ENCODE measurements around the gene UMAD1.

The UMAD1 gene

GRCh38 chr7:7772397-7772821, 131.9 kb downstream of the UMAD1 start:
- FAIRE-seq (peak; percentile 82), DNase-seq (ENCODE audit: insufficient read length) (no peak)
- TF ChIP-seq POLR2A (IDR thresholded peaks at IDR 0.05; ENCODE audit: low read depth, low read length) (no peak), TAF1 (IDR thresholded peaks at IDR 0.05; ENCODE audit: borderline replicate concordance, low read depth, low read length) (no peak), POLR2AphosphoS5 (IDR thresholded peaks at IDR 0.05; ENCODE audit: low read depth, low read length) (no peak)

- FAIRE-seq: peak; percentile 91
- no peak for DNase-seq (ENCODE audit: insufficient read length)
- TF ChIP-seq TAF1 (IDR thresholded peaks at IDR 0.05; ENCODE audit: borderline replicate concordance, low read depth, low read length): no peak
- TF ChIP-seq POLR2A (IDR thresholded peaks at IDR 0.05; ENCODE audit: low read depth, low read length): no peak
- no peak for TF ChIP-seq POLR2AphosphoS5 (IDR thresholded peaks at IDR 0.05; ENCODE audit: low read depth, low read length)
These were observed 133.1 kb downstream of the UMAD1 start for GRCh38 chr7:7773334-7774309.

- DNase-seq (ENCODE audit: insufficient read length) (no peak), FAIRE-seq (no peak)
- TF ChIP-seq POLR2A (IDR thresholded peaks at IDR 0.05; ENCODE audit: low read depth, low read length): no peak
- no peak for TF ChIP-seq POLR2AphosphoS5 (IDR thresholded peaks at IDR 0.05; ENCODE audit: low read depth, low read length)
- TF ChIP-seq TAF1 (IDR thresholded peaks at IDR 0.05; ENCODE audit: borderline replicate concordance, low read depth, low read length): no peak
These were observed 139.3 kb downstream of the UMAD1 start for GRCh38 chr7:7779888-7780287.

- FAIRE-seq (no peak), DNase-seq (ENCODE audit: insufficient read length) (no peak)
- no peak for TF ChIP-seq TAF1 (IDR thresholded peaks at IDR 0.05; ENCODE audit: borderline replicate concordance, low read depth, low read length)
- no peak for TF ChIP-seq POLR2A (IDR thresholded peaks at IDR 0.05; ENCODE audit: low read depth, low read length)
- no peak for TF ChIP-seq POLR2AphosphoS5 (IDR thresholded peaks at IDR 0.05; ENCODE audit: low read depth, low read length)
These were observed 142.4 kb downstream of the UMAD1 start for GRCh38 chr7:7783001-7783400.

- TF ChIP-seq POLR2A (IDR thresholded peaks at IDR 0.05; ENCODE audit: low read depth, low read length) (no peak), POLR2AphosphoS5 (IDR thresholded peaks at IDR 0.05; ENCODE audit: low read depth, low read length) (no peak), TAF1 (IDR thresholded peaks at IDR 0.05; ENCODE audit: borderline replicate concordance, low read depth, low read length) (no peak)
- FAIRE-seq (no peak), DNase-seq (ENCODE audit: insufficient read length) (no peak)
These were observed 144.9 kb downstream of the UMAD1 start for GRCh38 chr7:7785344-7785973.

- TF ChIP-seq POLR2AphosphoS5 (IDR thresholded peaks at IDR 0.05; ENCODE audit: low read depth, low read length): no peak
- no peak for TF ChIP-seq TAF1 (IDR thresholded peaks at IDR 0.05; ENCODE audit: borderline replicate concordance, low read depth, low read length)
- no peak for TF ChIP-seq POLR2A (IDR thresholded peaks at IDR 0.05; ENCODE audit: low read depth, low read length)
- DNase-seq (ENCODE audit: insufficient read length) (no peak), FAIRE-seq (no peak)
These were observed 146.0 kb downstream of the UMAD1 start for GRCh38 chr7:7786595-7786994.

- FAIRE-seq (peak; percentile 57), DNase-seq (ENCODE audit: insufficient read length) (no peak)
- TF ChIP-seq TAF1 (IDR thresholded peaks at IDR 0.05; ENCODE audit: borderline replicate concordance, low read depth, low read length) (no peak), POLR2A (IDR thresholded peaks at IDR 0.05; ENCODE audit: low read depth, low read length) (no peak), POLR2AphosphoS5 (IDR thresholded peaks at IDR 0.05; ENCODE audit: low read depth, low read length) (no peak)
These were observed 149.0 kb downstream of the UMAD1 start for GRCh38 chr7:7789551-7789988.

- no peak for DNase-seq (ENCODE audit: insufficient read length)
- no peak for FAIRE-seq
- TF ChIP-seq TAF1 (IDR thresholded peaks at IDR 0.05; ENCODE audit: borderline replicate concordance, low read depth, low read length) (no peak), POLR2A (IDR thresholded peaks at IDR 0.05; ENCODE audit: low read depth, low read length) (no peak), POLR2AphosphoS5 (IDR thresholded peaks at IDR 0.05; ENCODE audit: low read depth, low read length) (no peak)
These were observed 149.6 kb downstream of the UMAD1 start for GRCh38 chr7:7790041-7790741.

- FAIRE-seq (no peak), DNase-seq (ENCODE audit: insufficient read length) (no peak)
- TF ChIP-seq POLR2A (IDR thresholded peaks at IDR 0.05; ENCODE audit: low read depth, low read length): no peak
- no peak for TF ChIP-seq POLR2AphosphoS5 (IDR thresholded peaks at IDR 0.05; ENCODE audit: low read depth, low read length)
- no peak for TF ChIP-seq TAF1 (IDR thresholded peaks at IDR 0.05; ENCODE audit: borderline replicate concordance, low read depth, low read length)
These were observed 151.0 kb downstream of the UMAD1 start for GRCh38 chr7:7791523-7791922.

- TF ChIP-seq POLR2AphosphoS5 (IDR thresholded peaks at IDR 0.05; ENCODE audit: low read depth, low read length) (no peak), POLR2A (IDR thresholded peaks at IDR 0.05; ENCODE audit: low read depth, low read length) (no peak), TAF1 (IDR thresholded peaks at IDR 0.05; ENCODE audit: borderline replicate concordance, low read depth, low read length) (no peak)
- DNase-seq (ENCODE audit: insufficient read length) (no peak), FAIRE-seq (no peak)
These were observed 151.5 kb downstream of the UMAD1 start for GRCh38 chr7:7792056-7792455.

GRCh38 chr7:7793249-7793648, 152.7 kb downstream of the UMAD1 start:
- no peak for TF ChIP-seq POLR2AphosphoS5 (IDR thresholded peaks at IDR 0.05; ENCODE audit: low read depth, low read length)
- TF ChIP-seq POLR2A (IDR thresholded peaks at IDR 0.05; ENCODE audit: low read depth, low read length): no peak
- no peak for TF ChIP-seq TAF1 (IDR thresholded peaks at IDR 0.05; ENCODE audit: borderline replicate concordance, low read depth, low read length)
- DNase-seq (ENCODE audit: insufficient read length) (no peak), FAIRE-seq (no peak)
